HL-60 (cell line): ENCODE data around the gene PAX5.

ENCODE experiments used
- CTCF ChIP-seq: IDR thresholded peaks from one replicate; pipeline ENCODE4 v1.5.1; 2011; ENCODE audit warnings: low read length, control low read depth, inconsistent platforms; ENCODE audit not compliant: insufficient read depth
- POLR2AphosphoS5 ChIP-seq: IDR thresholded peaks from 2 replicates; pipeline ENCODE4 v1.6.1; 2012; ENCODE audit warnings: low read depth
- SPI1 ChIP-seq: IDR thresholded peaks from 2 replicates; pipeline ENCODE4 v1.6.1; 2012; ENCODE audit warnings: low read depth, mild to moderate bottlenecking, borderline replicate concordance

DNA sequence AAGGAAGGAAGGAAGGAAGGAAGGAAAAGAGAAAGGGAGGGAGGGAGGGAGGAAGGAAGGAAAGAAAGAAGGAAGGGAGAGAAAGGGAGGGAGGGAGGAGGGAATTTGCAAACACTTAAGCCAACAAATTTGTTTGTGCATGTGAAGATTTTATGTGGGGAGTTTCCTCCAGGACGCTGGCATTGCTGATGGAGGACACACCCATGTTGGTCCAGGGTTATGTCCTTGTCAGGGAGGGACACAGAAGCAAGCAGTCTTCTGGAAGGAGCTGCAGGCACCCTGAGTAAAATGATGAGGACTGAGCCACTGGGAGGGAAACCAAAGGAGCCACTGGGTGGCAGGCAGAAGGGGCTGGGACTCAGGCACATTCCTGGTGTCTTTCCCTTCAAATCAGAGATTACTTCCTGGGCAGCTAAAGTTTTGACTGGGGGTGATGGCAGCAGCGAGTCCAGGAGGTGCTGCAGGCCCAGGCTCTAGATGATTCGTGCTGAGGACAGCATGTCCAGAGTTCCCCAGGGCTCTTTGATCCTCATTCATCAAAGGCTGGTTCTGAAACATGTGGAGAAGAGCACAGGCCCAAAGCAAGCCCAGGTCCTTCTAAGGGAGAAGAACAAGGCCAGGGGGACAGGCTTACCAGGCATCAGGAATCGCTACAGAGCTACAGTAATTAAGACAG is 109.2 kb downstream of the PAX5 start:
- TF ChIP-seq CTCF (no peak), POLR2AphosphoS5 (no peak), SPI1 (no peak)
